DOHH2 (cell line): ENCODE measurements around the gene GNPTG.

ENCODE experiments used
- CTCF ChIP-seq: fragments of 200-600 bp; sonication (generic); IDR thresholded peaks from one replicate; pipeline ENCODE4 v1.5.1; 2014; ENCODE audit warnings: antibody characterized with exemption, mild to moderate bottlenecking, low read depth, low read length; ENCODE audit not compliant: poor library complexity, severe bottlenecking
- EZH2phosphoT487 ChIP-seq: fragments of 200-600 bp; sonication (generic); IDR thresholded peaks from 2 replicates; pipeline ENCODE4 v1.6.1; 2017; ENCODE audit warnings: borderline replicate concordance, mild to moderate bottlenecking, antibody characterized with exemption, low read length, moderate library complexity, mixed read lengths

- TF ChIP-seq CTCF (no peak), EZH2phosphoT487 (no peak)
Measured at GRCh38 chr16:1361685-1362360, 10.1 kb downstream of the GNPTG start.
